ENCODE results near the gene CDC7. TPM values are rescaled to one million over a fixed set of nuclear protein-coding genes. Genes with fewer than 3 reads are reported as not detected.
A peak's percentile ranks its signal among the peaks of the same experiment; 100 is the strongest.

Gene CDC7
- polyA plus RNA-seq, 2 of the 4 experiments (the other 2 are of a cell fraction) = 10.1 to 16.8 TPM

GRCh38 chr1:91553177-91553591 lies 52.5 kb downstream of the CDC7 start:
- ChIA-PET POLR2A (no interaction called here), CTCF (no interaction called here)
- Histone ChIP-seq H3K27ac (peak overlapping the region in 1 of 2 experiments; percentile 57; a peak in 3 of 6 replicates), H3K4me3 (no peak overlapping the region), H3K4me1 (peaks cover 18% of the 10 kb centered on the region; the same call in 1 of the 3 replicates), H3K9me3 (no peaks in the 10 kb centered on the region), H3K4me2 (peak overlapping the region; percentile 21; the same call in 1 of the 3 replicates)
- 43% methylated on average over 3 of the region's 3 CpGs for WGBS (ENCODE audit: missing lambda C conversion rate)
- ATAC-seq (peak in 1 of 2 experiments; percentile 31; a peak in 1 of 6 replicates), DNase-seq (ENCODE audit: low read depth in 1 of 2, low spot score in 1 of 2) (no peak), FAIRE-seq (no peak)
- TF ChIP-seq CEBPB (IDR thresholded peaks at IDR 0.05) (0 out of 4 replicates have a peak, but pooled peaks have one; percentile 16 to 19), NFE2L2 (conservative IDR thresholded peaks at IDR 0.05; ENCODE audit: low read length) (no peak), FOSL2 (IDR thresholded peaks at IDR 0.05) (0 out of 2 replicates have a peak, but pooled peaks have one; percentile 10), FOSL2 (CRISPR knock-in tag; IDR thresholded peaks at IDR 0.05) (no peak), BCL3 (IDR thresholded peaks at IDR 0.05) (no peak)

- DNase-seq (ENCODE audit: low read depth in 1 of 2, low spot score in 1 of 2) = no peak
- no peak overlapping the region for H3K4me3 ChIP-seq
- TF ChIP-seq TFCP2L1 (CRISPR knock-in tag; IDR thresholded peaks at IDR 0.05) (no peak), BCL3 (IDR thresholded peaks at IDR 0.05) (no peak), CHD2 (IDR thresholded peaks at IDR 0.05; ENCODE audit: low read length, partially characterized antibody) (no peak), EHF (CRISPR knock-in tag; IDR thresholded peaks at IDR 0.05) (no peak), EP300 (IDR thresholded peaks at IDR 0.05) (no peak), SREBF2 (IDR thresholded peaks at IDR 0.05) (no peak), HEYL (CRISPR knock-in tag; IDR thresholded peaks at IDR 0.05) (no peak), HOXB13 (CRISPR knock-in tag; IDR thresholded peaks at IDR 0.05; ENCODE audit: low read depth) (no peak), RCOR1 (IDR thresholded peaks at IDR 0.05; ENCODE audit: low read depth, low read length) (no peak), KDM1A (IDR thresholded peaks at IDR 0.05; ENCODE audit: low read depth) (no peak), CTCF (IDR thresholded peaks at IDR 0.05) (no peak), MAX (IDR thresholded peaks at IDR 0.05) (no peak), ZSCAN20 (CRISPR knock-in tag; IDR thresholded peaks at IDR 0.05) (no peak), ZNF302 (CRISPR knock-in tag; IDR thresholded peaks at IDR 0.05) (no peak)
- peak overlapping the region in 1 of 2 experiments; percentile 68; a peak in 3 of 6 replicates for H3K27ac ChIP-seq
- no peak for ATAC-seq
- H3K9me3 ChIP-seq = no peaks in the 10 kb centered on the region
- ChIA-PET CTCF (no interaction called here), POLR2A (no interaction called here)
- H3K4me2 ChIP-seq = no peak overlapping the region
- 89% methylated on average over 7 of the region's 7 CpGs for WGBS (ENCODE audit: missing lambda C conversion rate)
- peaks cover 27% of the 10 kb centered on the region; the same call in 2 of the 3 replicates for H3K4me1 ChIP-seq
- no peak for FAIRE-seq
These were observed 54.6 kb downstream of the CDC7 start for GRCh38 chr1:91555074-91555730.

All from A549 (cell line).